DMS53 treated with DMSO at 0.1 percent for 48 hours (cell line): ENCODE results near the gene SYTL2.
"Not testable (repeated sequence)": the region's sequence is repeated elsewhere in the genome, so short reads cannot be mapped to it uniquely, and the experiment has no call there.

Experiments used
- DNase-seq: peaks from one replicate; lab custom pipeline; 2025; ENCODE audit not compliant: unreplicated experiment; lab: John Stamatoyannopoulos, UW

The SYTL2 gene

GRCh38 chr11:85698195-85698594 lies 112.7 kb downstream of the SYTL2 start:
- DNase-seq = no peak

DNA sequence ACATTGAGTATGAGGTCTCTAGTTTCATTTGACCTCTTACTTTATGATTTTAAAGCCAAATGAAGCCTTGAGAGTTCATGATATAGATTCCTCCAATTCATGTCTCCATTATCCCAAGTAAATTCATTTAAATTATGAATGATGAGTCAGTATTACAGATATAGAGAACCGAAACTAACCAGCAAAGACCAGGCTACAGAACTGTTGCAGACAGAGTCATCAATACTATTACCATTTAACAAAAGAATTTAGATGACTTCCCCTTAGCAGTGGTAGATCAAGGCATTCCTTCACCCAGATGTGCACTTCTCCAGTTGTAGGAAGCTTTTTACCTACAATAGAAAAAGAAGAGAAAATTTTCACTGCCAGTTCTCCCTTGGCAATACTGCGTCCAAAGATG lies 113.2 kb downstream of the SYTL2 start:
- DNase-seq = no peak

DNA sequence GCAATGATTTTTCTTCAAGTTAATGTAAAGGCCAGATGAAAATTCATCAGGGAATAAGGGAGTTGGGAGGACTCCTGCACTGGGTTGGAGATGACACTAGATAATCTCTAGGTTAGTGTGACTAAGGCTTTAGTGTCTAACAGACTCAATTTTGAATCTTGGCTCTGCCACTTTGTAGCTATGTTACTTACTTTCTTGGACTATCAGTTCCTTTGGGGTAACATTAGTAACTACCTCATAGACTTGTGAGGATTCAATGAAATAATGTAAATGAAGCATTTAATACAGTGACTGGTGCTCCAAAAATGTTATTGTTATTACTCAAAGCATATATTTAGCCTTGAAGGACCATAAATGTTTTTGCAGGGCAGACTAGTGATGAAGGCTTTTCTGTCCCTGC lies 115.4 kb downstream of the SYTL2 start:
- DNase-seq = no peak

GRCh38 chr11:85694385-85694980 lies 116.5 kb downstream of the SYTL2 start:
- DNase-seq = peak; percentile 79

DNA sequence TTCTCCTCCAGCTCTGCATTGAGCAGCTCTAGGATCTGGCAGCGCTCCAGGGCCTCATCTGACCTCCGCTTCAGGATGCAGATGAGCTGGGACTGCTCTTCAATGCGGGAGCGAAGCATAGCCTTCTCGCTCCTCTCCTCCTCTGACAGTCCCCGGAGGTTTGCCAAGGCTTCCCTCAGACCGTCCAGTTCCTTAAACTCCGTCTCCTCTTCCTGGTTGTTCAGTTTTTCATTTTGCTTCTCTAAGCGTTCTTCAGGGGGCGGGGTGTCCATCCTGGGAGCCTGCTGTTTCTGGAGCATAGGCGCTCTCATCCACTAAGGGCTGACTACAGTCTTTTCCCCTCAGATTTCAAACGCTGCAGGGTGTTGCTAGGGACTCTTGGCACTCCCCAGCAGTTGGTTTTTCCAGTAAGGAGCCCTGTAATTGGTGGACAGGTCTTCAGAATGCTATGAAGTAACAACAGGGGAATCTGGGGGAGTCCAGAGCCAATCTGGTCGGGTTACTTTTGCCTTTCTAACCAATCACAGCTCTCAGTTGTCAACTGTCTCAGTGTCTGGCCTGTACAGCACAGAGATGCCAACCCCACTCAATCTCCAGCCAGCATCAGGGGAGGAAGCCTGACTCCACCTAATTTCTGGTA lies 125.0 kb downstream of the SYTL2 start, which contains the start of gene CCDC89:
Gene CCDC89 (minus strand): TSS at position 376 of the 640 bp plus-strand sequence. CDS start 65 bp downstream, at position 311.
- DNase-seq = peak; percentile 100

GRCh38 chr11:85685125-85685819 lies 125.7 kb downstream of the SYTL2 start:
- DNase-seq = peak; percentile 79

DNA sequence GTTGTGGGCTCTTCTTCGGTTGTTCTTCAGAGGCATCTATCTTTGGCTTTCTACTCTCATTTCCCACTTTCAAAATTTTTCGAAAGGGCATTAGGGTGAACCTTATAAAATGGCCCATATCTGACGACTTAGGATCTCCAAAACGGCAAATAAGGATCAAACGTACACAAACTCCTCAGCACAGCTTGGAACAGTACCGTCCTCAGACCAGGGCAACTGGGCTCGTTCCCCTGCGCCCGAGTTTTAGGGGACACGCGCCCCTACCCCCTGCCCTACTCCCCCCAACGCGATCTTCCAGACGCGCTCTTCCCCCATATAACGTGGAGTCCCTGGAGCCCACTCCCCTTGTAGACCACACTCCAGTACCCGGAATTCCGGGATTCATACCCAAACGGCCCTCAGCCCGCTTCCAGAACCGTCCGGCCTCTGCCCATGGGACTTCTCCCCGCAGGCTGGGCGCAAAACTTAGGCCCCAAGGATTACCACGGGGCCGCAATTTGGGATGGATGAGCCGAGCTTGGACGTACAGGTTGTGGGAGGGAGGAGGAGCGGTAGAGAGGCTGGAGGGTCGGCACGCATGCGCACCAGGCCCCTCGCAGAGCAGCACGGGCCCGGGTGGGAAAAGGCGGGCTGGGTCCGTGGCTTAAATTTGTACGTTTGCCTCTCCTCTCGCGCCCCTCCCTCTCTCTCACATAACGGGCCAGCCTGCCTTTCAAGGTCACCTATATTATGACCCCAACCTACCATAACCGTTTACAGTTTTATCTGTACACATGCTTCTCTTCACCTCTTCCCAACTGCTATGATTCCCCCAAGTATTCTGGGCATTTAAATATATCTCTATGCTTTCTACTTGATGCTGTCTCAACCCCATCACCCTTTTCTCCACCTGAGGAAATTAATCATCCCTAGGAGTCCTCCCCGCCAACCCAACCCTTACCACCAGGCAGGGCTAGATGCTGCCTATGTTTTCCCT lies 128.3 kb downstream of the SYTL2 start:
- DNase-seq = peak; percentile 74

- no peak for DNase-seq
These were observed 130.0 kb downstream of the SYTL2 start for GRCh38 chr11:85680897-85681296.

- no peak for DNase-seq
These were observed 131.4 kb downstream of the SYTL2 start for GRCh38 chr11:85679576-85679975.

DNA sequence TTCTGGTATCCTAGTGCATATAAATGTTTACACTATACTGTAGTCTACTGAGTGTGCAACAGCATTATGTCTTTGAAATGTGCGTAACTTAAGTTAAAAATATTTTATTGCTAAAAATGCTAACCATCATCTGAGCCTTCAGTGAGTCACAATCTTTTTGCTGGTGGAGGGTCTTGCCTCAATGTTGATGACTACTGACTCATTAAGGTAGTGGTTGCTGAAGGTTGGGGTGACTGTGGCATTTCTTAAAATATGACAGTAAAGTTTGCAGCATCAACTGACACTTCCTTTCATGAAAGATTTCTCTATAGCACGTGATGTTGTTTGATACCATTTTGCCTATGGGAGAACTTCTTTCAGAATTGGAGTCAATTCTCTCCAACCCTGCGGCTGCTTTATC lies 137.5 kb downstream of the SYTL2 start:
- DNase-seq = no peak

DNA sequence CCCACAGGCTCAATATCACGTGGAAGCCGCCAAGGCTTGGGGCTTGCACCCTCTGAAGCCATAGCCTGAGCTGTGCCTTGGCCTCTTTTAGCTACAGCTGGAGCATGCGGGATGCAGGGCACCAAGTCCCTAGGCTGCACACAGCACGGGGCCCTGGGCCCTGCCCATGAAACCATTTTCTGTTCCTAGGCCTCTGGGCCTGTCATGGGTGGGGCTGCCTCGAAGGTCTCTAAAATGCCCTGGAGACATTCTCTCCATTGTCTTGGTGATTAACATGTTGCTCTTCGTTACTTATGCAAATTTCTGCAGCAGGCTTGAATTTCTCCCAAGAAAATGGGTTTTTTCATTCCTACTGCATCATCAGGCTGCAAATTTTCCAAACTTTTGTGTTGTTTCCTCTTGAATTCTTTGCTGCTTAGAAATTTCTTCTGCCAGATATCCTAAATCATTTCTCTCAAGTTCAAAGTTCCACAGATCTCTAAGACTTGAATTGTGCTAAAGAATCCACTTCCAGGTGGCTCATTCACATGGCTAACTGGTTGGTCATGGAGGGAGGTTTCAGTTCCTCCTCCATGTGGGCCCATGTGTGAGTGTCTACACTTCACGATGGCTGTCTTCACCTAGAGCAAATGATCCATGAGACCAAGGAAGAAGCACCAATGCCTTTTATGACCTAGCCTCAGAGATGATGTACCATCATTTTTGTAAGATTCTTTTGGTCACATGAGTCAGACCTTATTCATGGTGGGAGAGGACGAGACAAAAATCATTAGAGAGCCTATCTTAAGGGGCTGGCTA lies 138.6 kb downstream of the SYTL2 start:
- DNase-seq = no peak

DNA sequence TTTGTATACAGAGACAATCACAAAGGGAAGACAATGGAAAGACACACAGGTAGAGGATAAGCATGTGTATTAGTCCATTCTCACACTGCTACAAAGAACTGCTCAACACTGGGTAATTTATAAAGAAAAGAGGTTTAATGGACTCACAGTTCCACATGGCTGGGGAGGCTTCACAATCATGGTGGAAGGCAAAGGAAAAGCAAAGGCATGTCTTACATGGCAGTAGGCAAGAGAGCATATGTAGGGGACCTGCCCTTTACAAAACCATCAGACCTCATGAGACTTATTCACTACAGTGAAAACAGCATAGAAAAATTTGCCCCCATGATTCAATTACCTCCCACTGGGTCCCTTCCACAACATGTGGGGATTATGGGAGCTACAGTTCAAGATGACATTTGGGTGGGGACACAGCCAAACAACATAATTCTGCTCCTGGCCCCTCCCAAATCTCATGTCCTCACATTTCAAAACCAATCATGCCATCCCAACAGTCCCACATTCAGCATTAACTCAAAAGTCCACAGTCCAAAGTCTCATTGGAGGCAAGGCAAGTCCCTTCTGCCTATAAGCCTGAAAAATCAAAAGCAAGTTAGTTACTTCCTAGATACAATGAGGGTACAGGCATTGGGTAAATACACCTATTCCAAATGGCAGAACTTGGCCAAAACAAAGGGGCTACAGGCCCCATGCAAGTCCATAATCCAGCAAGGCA lies 139.8 kb downstream of the SYTL2 start:
- not testable (repeated sequence) for DNase-seq

DNA sequence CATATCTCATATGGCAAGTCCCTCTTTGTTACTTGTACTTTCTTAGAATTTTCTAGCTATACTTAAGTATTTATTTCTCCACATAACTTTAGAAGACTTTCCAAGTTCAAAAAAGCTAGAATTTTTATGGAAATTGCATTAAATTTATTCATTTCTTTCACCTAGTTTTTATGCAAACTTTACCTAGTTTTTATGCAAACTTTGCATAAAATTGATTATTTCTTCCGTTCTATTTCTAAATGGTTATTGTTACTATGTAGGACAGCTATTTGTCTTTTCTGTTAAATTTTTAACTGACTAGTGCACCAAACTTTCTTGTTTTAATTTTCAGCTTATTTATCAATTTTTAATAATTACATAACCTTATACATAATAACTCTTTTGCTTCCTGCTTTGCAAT lies 142.8 kb downstream of the SYTL2 start:
- DNase-seq = no peak

DNA sequence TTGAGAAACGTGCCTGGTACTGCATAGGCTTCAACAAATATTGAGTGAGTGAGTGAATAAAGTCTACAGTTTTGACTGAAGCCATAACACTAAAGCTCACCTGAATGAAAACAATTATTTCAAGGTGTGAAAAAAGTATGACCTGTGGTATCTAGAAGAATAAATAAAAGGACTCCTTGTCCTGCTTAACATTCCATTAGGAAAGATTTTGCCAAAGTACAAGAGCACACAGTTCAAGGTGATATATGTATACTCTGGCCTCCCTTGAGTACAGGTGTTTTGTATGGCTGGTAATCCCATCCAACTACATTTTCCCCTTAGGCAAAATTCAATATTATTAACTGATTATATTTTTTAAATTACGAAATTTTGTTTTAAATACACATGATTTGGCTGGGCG lies 144.3 kb downstream of the SYTL2 start:
- no peak for DNase-seq

DNA sequence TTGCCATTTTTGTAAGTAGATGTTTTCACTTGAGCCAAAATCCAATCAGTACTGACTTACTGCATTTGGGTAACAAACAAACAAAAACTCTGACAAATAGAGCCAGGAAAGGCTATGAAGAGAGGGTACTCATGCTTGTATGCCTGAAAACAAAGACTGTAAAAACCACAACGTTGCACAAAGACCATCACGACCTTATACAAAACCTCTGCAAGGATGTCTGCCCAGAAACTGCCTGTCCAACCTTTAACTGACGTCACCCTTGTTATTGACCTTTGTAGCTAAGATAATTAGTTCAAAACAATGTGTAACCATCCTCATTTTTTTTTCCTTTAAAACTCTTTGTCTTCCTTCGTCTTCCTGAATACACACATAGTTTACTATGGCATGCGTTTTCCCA lies 145.2 kb downstream of the SYTL2 start:
- DNase-seq = no peak

GRCh38 chr11:85664615-85665481 lies 146.1 kb downstream of the SYTL2 start, which contains the start of gene CREBZF:
Gene CREBZF (minus strand): TSS chr11:85665129. CDS start chr11:85664875, 254 bp downstream.
- peak; percentile 98 for DNase-seq

DNA sequence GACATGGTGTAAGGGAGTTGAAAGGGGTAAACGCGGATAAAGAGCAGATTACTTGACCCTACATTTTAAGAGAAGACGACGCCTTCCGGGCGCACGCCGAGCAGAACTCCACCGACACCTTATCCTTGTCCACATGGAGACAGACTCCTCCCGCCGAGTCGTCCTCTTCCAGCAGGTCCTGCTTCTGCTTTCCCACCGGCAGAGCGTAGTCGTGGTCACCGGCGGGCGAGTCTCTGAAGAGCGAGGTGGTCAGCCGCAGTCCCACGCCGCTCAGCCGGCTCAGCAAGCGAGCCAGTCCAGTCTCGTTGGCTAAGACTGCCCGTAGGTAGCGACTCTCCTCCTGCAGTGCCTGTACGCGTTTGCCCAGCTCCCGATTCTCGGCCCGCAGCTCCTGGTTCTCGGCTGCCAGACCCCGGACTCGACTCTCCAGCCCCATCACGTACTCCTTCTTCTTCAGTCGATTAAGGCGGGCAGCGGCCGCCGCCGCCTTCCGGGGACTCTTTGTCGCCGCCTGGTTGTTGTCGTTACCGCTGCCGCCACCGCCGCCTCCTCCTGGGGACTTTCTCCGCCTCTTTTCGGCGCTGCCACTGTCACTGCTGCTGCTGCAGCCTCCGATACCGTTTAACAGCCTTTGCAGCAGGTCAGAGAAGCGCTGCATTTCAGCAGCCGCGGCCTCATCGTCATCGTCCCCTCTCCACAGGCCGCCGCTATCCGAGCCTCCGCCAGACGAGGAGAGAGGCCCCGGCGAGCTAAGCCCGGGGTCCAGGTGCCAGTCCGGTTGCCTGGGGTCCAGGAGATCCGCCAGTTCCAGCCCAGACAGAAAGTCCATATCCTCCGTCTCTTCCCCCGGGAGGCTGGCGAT lies 147.0 kb downstream of the SYTL2 start:
- peak; percentile 83 for DNase-seq
